Stimulated activated CD4-positive, alpha-beta T cell treated with anti-CD3 and anti-CD28 coated beads, Interleukin-15, amount 100 ng/mL, for 48 hours (primary cell): ENCODE measurements around the gene SELENOK.

Source experiments
- DNase-seq, 2 donors: peaks; one replicate each; pipeline ENCODE4 v3.0.0-alpha.2; 2020; ENCODE audit warnings: low read depth in 2 of 2

SELENOK gene

GRCh38 chr3:53842436-53843194, 49.0 kb downstream of the SELENOK start:
- no peak for DNase-seq

DNA sequence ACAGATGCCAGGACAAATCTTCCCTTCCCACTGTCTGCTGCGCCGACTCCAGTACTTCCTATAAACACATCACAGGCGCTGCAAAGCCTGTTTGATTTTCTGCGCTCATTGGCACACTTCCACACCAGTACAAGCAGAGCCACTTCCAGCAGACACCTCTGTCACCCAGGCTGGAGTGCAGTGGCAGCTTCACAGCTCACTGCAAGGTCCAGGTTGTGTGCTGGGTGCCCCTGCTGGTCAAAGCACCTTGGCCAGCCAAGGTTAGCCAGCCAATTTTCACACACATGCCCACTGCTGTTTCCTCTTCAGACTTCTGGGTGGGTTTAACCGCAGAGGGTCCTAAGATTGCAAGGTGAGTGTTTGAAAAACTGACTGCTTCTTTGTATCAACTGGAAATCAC, 50.4 kb downstream of the SELENOK start:
- no peak for DNase-seq

GRCh38 chr3:53837331-53837730, 54.3 kb downstream of the SELENOK start:
- DNase-seq, result no peak

- no peak for DNase-seq
Observed at GRCh38 chr3:53836084-53836872, 55.4 kb downstream of the SELENOK start.

GRCh38 chr3:53835257-53835656, 56.4 kb downstream of the SELENOK start:
- DNase-seq, result no peak

- DNase-seq, result no peak
Observed at GRCh38 chr3:53834429-53835095, 57.1 kb downstream of the SELENOK start.
